Type B pancreatic cell (in vitro differentiated cells): ENCODE results near the gene LHFPL2. TPM values are rescaled to one million over a fixed set of nuclear protein-coding genes. Genes with fewer than 3 reads are reported as not detected.

Source experiments
- DNase-seq: peaks from one replicate; pipeline ENCODE4 v3.0.0; 2021; ENCODE audit warnings: mixed read lengths; ENCODE audit not compliant: unreplicated experiment; ENCODE audit errors: extremely low spot score
- H3K27ac Mint-ChIP-seq: 2 replicates; pipeline ENCODE4 v1.8.0; 2021; ENCODE audit warnings: mild to moderate bottlenecking, mixed read lengths
- H3K27me3 Mint-ChIP-seq: 2 replicates; pipeline ENCODE4 v1.8.0; 2021; ENCODE audit warnings: mixed read lengths
- H3K36me3 Mint-ChIP-seq: 2 replicates; pipeline ENCODE4 v1.8.0; 2021; ENCODE audit warnings: mixed read lengths
- H3K4me1 Mint-ChIP-seq: one replicate; pipeline ENCODE4 v1.8.0; 2021; ENCODE audit warnings: mixed read lengths; ENCODE audit not compliant: unreplicated experiment
- H3K4me3 Mint-ChIP-seq: 2 replicates; pipeline ENCODE4 v1.8.0; 2021; ENCODE audit warnings: mild to moderate bottlenecking, mixed read lengths
- H3K9me3 Mint-ChIP-seq: 2 replicates; pipeline ENCODE4 v1.8.0; 2021; ENCODE audit warnings: mixed read lengths
- total RNA-seq: library from RNA; stranded (reverse); gene quantifications from 2 replicates; pipeline ENCODE4 v1.2.1, GENCODE V29; 2021; ENCODE audit warnings: low replicate concordance
- TF ChIP-seq, protein P1 (sequence below): fragments of 200-600 bp; sonication (generic); conservative IDR thresholded peaks from 2 replicates; pipeline ENCODE4 v1.5.0; 2021; ENCODE audit warnings: antibody characterized with exemption, mild to moderate bottlenecking

The LHFPL2 gene
- total RNA-seq, 1 donor from 2014 or later: 35.3 TPM

DNA sequence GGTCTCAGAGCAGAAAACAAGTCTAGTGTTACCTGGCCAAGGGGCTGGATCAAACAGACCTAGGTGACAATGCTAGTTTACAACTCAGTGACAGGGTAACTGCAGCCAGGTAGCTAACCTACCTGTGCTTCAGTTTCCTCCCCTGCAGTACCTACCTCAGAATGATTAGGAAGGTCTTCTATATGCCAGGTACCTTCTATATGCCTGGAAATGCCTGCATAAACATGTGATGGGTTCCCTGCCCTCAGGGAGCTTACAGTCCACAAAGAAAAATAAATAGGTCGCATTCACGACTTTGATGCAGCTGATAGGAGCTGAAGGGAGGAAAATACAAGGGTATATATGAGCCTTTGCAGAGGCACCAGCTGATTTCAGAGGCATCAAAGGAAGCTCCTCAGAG lies 16.1 kb downstream of the LHFPL2 start:
- TF ChIP-seq, protein P1, sequence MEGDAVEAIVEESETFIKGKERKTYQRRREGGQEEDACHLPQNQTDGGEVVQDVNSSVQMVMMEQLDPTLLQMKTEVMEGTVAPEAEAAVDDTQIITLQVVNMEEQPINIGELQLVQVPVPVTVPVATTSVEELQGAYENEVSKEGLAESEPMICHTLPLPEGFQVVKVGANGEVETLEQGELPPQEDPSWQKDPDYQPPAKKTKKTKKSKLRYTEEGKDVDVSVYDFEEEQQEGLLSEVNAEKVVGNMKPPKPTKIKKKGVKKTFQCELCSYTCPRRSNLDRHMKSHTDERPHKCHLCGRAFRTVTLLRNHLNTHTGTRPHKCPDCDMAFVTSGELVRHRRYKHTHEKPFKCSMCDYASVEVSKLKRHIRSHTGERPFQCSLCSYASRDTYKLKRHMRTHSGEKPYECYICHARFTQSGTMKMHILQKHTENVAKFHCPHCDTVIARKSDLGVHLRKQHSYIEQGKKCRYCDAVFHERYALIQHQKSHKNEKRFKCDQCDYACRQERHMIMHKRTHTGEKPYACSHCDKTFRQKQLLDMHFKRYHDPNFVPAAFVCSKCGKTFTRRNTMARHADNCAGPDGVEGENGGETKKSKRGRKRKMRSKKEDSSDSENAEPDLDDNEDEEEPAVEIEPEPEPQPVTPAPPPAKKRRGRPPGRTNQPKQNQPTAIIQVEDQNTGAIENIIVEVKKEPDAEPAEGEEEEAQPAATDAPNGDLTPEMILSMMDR: no peak
- peaks cover 10% of the 10 kb centered on the region for H3K9me3 Mint-ChIP-seq

DNA sequence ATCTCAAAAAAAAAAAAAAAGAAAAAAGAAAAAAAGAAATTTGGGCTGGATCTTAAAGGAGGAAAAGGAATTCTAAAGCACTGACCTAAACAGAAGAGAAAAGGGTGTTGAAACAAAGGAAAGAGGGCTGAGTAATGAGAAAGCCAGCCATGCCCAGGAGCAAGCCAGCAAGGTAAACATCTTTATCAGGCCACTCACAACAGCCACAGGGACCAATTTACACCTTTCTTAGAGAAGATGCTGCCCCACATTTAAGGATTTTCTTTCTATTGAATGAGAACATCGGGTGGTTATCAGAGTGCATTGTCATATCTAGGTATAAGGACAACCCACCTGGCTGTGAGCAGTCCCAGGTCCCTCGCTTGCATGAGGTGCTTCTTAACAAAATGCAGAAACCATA lies 16.6 kb downstream of the LHFPL2 start:
- H3K4me1 Mint-ChIP-seq: peaks cover 56% of the 10 kb centered on the region
- TF ChIP-seq, protein P1: no peak
- peaks cover 10% of the 10 kb centered on the region for H3K9me3 Mint-ChIP-seq
- peaks cover 7% of the 10 kb centered on the region for H3K27me3 Mint-ChIP-seq
- H3K4me3 Mint-ChIP-seq: no peak overlapping the region
- peaks cover 52% of the 10 kb centered on the region for H3K36me3 Mint-ChIP-seq
- DNase-seq: no peak
- no peak overlapping the region for H3K27ac Mint-ChIP-seq

More for the DNA sequence above, 16.1 kb downstream of the LHFPL2 start:
- no peak for DNase-seq
- peaks cover 5% of the 10 kb centered on the region for H3K27me3 Mint-ChIP-seq
- no peak overlapping the region for H3K4me3 Mint-ChIP-seq
- H3K36me3 Mint-ChIP-seq: peaks cover 49% of the 10 kb centered on the region
- no peak overlapping the region for H3K27ac Mint-ChIP-seq
- H3K4me1 Mint-ChIP-seq: peaks cover 53% of the 10 kb centered on the region

- Mint-ChIP-seq H3K4me1 (peaks cover 57% of the 10 kb centered on the region), H3K9me3 (no peaks in the 10 kb centered on the region), H3K27ac (no peak overlapping the region), H3K36me3 (peaks cover 49% of the 10 kb centered on the region), H3K4me3 (no peak overlapping the region), H3K27me3 (peaks cover 7% of the 10 kb centered on the region)
- DNase-seq: no peak
- TF ChIP-seq, protein P1: no peak
These were observed 18.5 kb downstream of the LHFPL2 start for GRCh38 chr5:78630047-78630446.

GRCh38 chr5:78629624-78630023 lies 18.9 kb downstream of the LHFPL2 start:
- Mint-ChIP-seq H3K4me3 (no peak overlapping the region), H3K9me3 (no peaks in the 10 kb centered on the region), H3K27me3 (peaks cover 6% of the 10 kb centered on the region), H3K4me1 (peaks cover 54% of the 10 kb centered on the region), H3K27ac (no peak overlapping the region), H3K36me3 (peaks cover 45% of the 10 kb centered on the region)
- TF ChIP-seq, protein P1: no peak
- no peak for DNase-seq

DNA sequence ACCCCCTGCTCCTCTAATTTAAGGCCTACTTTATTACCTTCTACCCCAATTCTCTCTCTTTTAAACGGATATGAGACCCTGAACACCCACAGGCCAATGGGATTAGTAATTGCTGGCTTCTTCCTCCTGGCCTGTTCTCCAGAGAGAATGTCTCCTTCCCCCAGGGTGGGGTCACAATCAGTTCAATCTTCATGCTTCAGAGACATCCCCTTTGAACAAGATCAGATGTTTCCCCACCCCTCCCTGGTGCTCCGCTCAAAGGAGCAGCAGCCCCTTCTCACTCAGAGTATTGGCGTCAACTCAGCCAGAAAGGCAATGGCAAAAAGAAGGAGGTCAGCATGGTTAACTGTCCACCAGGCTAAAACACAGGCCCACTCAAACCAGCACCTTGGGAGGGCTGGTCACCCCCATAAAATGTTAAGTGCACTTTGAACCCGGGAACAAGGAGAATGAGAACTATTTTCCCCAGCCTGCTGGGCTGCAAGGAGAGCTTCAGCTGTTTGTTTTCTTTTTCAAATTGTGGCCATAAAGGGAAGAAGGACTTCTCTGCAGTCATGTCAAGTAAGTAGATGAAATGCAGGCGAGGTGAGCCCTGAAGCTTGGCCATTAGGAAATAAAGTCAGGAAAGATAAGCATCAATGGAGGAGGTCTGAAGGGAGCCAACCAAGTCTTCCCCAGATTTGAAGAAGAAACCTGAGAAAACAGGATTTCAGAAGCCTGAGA lies 20.1 kb downstream of the LHFPL2 start:
- Mint-ChIP-seq H3K9me3 (no peaks in the 10 kb centered on the region), H3K4me3 (peak overlapping the region; percentile 12), H3K4me1 (peaks cover 58% of the 10 kb centered on the region), H3K36me3 (peaks cover 41% of the 10 kb centered on the region), H3K27ac (peak overlapping the region; percentile 40), H3K27me3 (peaks cover 4% of the 10 kb centered on the region)
- TF ChIP-seq, protein P1: no peak
- DNase-seq: no peak
